GM18870 (cell line): ENCODE measurements around the gene FAM181B.
A peak's percentile ranks its signal among the peaks of the same experiment; 100 is the strongest.

Experiments used
- ATAC-seq: cut with Tn5 transposase; IDR thresholded peaks from one replicate; pipeline ENCODE4 v1.9.1; 2021; ENCODE audit warnings: moderate library complexity; ENCODE audit not compliant: unreplicated experiment

The FAM181B gene

GRCh38 chr11:82686211-82686610 lies 47.5 kb downstream of the FAM181B start:
- no peak for ATAC-seq

GRCh38 chr11:82683029-82683428 lies 50.6 kb downstream of the FAM181B start:
- ATAC-seq, result no peak

GRCh38 chr11:82682003-82682751 lies 51.5 kb downstream of the FAM181B start:
- ATAC-seq, result peak; percentile 82

- no peak for ATAC-seq
Measured at GRCh38 chr11:82680252-82680651, 53.4 kb downstream of the FAM181B start.
